Glomerular endothelial cell (primary cell): ENCODE measurements around the gene ILKAP. TPM values are rescaled to one million over a fixed set of nuclear protein-coding genes. Genes with fewer than 3 reads are reported as not detected.

ENCODE experiments used
- DNase-seq: peaks from one replicate; pipeline ENCODE4 v3.0.0-alpha.2; 2011; ENCODE audit warnings: low read depth, low spot score; ENCODE audit errors: extremely low read depth
- total RNA-seq: library from RNA; depleted of rRNA; stranded (reverse); fragments of >200 nt; gene quantifications from 2 replicates; pipeline ENCODE4 v1.2.3, GENCODE V29; 2015

The ILKAP gene
- total RNA-seq, 1 donor from 2014 or later = 25.1 TPM

- no peak for DNase-seq
Measured at GRCh38 chr2:238238311-238238765, 34.8 kb upstream of the ILKAP start.

GRCh38 chr2:238237431-238238135, 34.1 kb upstream of the ILKAP start:
- no peak for DNase-seq

GRCh38 chr2:238236571-238236970, 33.1 kb upstream of the ILKAP start:
- DNase-seq = no peak

GRCh38 chr2:238235856-238236255, 32.4 kb upstream of the ILKAP start:
- no peak for DNase-seq

GRCh38 chr2:238235331-238235732, 31.8 kb upstream of the ILKAP start:
- no peak for DNase-seq

GRCh38 chr2:238233625-238234024, 30.1 kb upstream of the ILKAP start:
- no peak for DNase-seq

- DNase-seq = no peak
Measured at GRCh38 chr2:238231809-238232208, 28.3 kb upstream of the ILKAP start.

GRCh38 chr2:238231251-238231793, 27.8 kb upstream of the ILKAP start:
- no peak for DNase-seq

GRCh38 chr2:238230699-238231098, 27.2 kb upstream of the ILKAP start:
- no peak for DNase-seq

GRCh38 chr2:238228700-238229099, 25.2 kb upstream of the ILKAP start:
- DNase-seq = no peak

- DNase-seq = no peak
Measured at GRCh38 chr2:238227587-238228032, 24.1 kb upstream of the ILKAP start.

- no peak for DNase-seq
Measured at GRCh38 chr2:238226698-238227586, 23.4 kb upstream of the ILKAP start.

GRCh38 chr2:238225911-238226697, 22.6 kb upstream of the ILKAP start:
- DNase-seq = no peak

GRCh38 chr2:238225121-238225520, 21.6 kb upstream of the ILKAP start:
- DNase-seq = no peak

GRCh38 chr2:238224356-238225035, 21.0 kb upstream of the ILKAP start:
- DNase-seq = no peak

GRCh38 chr2:238220892-238221521, 17.5 kb upstream of the ILKAP start:
- no peak for DNase-seq

GRCh38 chr2:238220274-238220891, 16.9 kb upstream of the ILKAP start:
- DNase-seq = no peak

GRCh38 chr2:238216651-238217184, 13.2 kb upstream of the ILKAP start:
- no peak for DNase-seq

GRCh38 chr2:238207006-238207405, 3.5 kb upstream of the ILKAP start:
- DNase-seq = no peak
